Muscle layer of colon (tissue), 2 donors: ENCODE results near the gene S100A14.

Source experiments
- H3K27ac ChIP-seq: one replicate; pipeline ENCODE4 v1.7.0; 2013; ENCODE audit warnings: low read depth, mild to moderate bottlenecking, low read length, moderate library complexity
- H3K27me3 ChIP-seq, 2 donors: one replicate each; pipeline ENCODE4 v1.7.0; 2013; ENCODE audit warnings: low read length in 2 of 2, mild to moderate bottlenecking in 2 of 2; ENCODE audit not compliant: insufficient read depth in 2 of 2, control insufficient read depth in 1 of 2
- H3K36me3 ChIP-seq: one replicate; pipeline ENCODE4 v1.7.0; 2013; ENCODE audit warnings: mild to moderate bottlenecking, low read length; ENCODE audit not compliant: insufficient read depth
- H3K4me1 ChIP-seq: one replicate; pipeline ENCODE4 v1.7.0; 2013; ENCODE audit warnings: mild to moderate bottlenecking, low read length; ENCODE audit not compliant: insufficient read depth
- H3K4me3 ChIP-seq, 2 donors: one replicate each; pipeline ENCODE4 v1.7.0; 2013; ENCODE audit warnings: low read length in 2 of 2, low read depth in 1 of 2, mild to moderate bottlenecking in 1 of 2, moderate library complexity in 1 of 2
- H3K9ac ChIP-seq: one replicate; pipeline ENCODE4 v1.7.0; 2013; ENCODE audit warnings: low read length
- H3K9me3 ChIP-seq: one replicate; pipeline ENCODE4 v1.7.0; 2013; ENCODE audit warnings: mild to moderate bottlenecking, low read length
- donor health status: abdominal sarcoma.
- donor health status: Adenocarcinoma of cecum.

Gene S100A14

GRCh38 chr1:153567621-153568366, 48.3 kb downstream of the S100A14 start:
- peak overlapping the region; percentile 45 for H3K27ac ChIP-seq
- no peaks in the 10 kb centered on the region for H3K27me3 ChIP-seq
- H3K9me3 ChIP-seq: no peaks in the 10 kb centered on the region
- H3K36me3 ChIP-seq: no peaks in the 10 kb centered on the region
- peak overlapping the region; percentile 35 for H3K9ac ChIP-seq
- peak overlapping the region; percentile 28 to 75 for H3K4me3 ChIP-seq
- H3K4me1 ChIP-seq: peaks cover 37% of the 10 kb centered on the region

- Histone ChIP-seq H3K9me3 (no peaks in the 10 kb centered on the region), H3K4me3 (peak overlapping the region in 1 of 2 donors; percentile 20), H3K4me1 (peaks cover 36% of the 10 kb centered on the region), H3K9ac (peak overlapping the region; percentile 11), H3K36me3 (no peaks in the 10 kb centered on the region), H3K27me3 (no peaks in the 10 kb centered on the region), H3K27ac (peak overlapping the region; percentile 84)
Observed at GRCh38 chr1:153566414-153567371, 49.4 kb downstream of the S100A14 start.

- no peaks in the 10 kb centered on the region for H3K27me3 ChIP-seq
- peaks cover 36% of the 10 kb centered on the region for H3K4me1 ChIP-seq
- no peak within 1 kb of the TSS for H3K4me3 ChIP-seq
- H3K36me3 ChIP-seq: no peaks in the 10 kb centered on the region
- H3K9me3 ChIP-seq: no peaks in the 10 kb centered on the region
- peak within 1 kb of the TSS; percentile 11 for H3K9ac ChIP-seq
- peak within 1 kb of the TSS; percentile 84 for H3K27ac ChIP-seq
Observed at GRCh38 chr1:153565529-153566374, 50.4 kb downstream of the S100A14 start, which contains the start of gene S100A2. Gene S100A2 (minus strand): TSS chr1:153565844. CDS start chr1:153563877, 1,967 bp downstream.
